Measurements from ENCODE around the gene SORBS2. TPM values are rescaled to one million over a fixed set of nuclear protein-coding genes. Genes with fewer than 3 reads are reported as not detected.

SORBS2 gene
- total RNA-seq, 1 experiment from 2014 or later = 0.34 TPM

DNA sequence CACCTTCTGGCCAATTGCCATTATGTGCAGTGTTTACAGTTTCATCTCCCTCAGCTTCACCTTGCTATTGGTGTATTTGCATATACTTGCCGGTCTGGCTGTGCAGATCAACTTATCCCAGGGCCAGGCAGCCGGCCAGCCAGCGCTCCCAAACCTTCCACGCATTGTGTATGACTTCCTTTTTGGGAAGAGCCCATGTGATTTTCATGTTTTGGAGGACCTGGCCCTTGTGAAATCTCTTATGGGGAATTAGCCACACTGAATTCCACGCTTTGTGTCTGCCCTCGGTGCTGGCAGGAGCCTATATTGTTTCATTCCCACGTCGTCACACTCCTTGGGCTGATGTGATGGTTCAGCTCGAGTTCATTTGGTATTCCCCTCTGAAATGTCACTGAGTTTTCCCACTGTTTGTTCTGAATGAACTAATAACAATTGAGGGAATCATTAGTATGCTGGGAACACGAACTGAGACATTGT lies 270.7 kb downstream of the SORBS2 start:
- DNase-seq (ENCODE audit: low read depth, low spot score) = no peak
- no peaks in the 10 kb centered on the region for H3K36me3 ChIP-seq (ENCODE audit: control insufficient read depth in 1 of 2, insufficient read depth in 2 of 2, low read length in 2 of 2)
- no peak overlapping the region for H3K27ac ChIP-seq (ENCODE audit: low read depth, low read length)
- no peaks in the 10 kb centered on the region for H4K20me1 ChIP-seq (ENCODE audit: insufficient read depth)
- H3K79me2 ChIP-seq (ENCODE audit: insufficient read depth, low read length) = no peaks in the 10 kb centered on the region
- H3K9ac ChIP-seq (ENCODE audit: low read length) = no peak overlapping the region
- H3K4me1 ChIP-seq (ENCODE audit: control insufficient read depth in 1 of 2, insufficient read depth in 2 of 2, low read length in 2 of 2) = no peaks in the 10 kb centered on the region
- no peak overlapping the region for H3K4me2 ChIP-seq (ENCODE audit: low read length)
- no peak overlapping the region for H3K4me3 ChIP-seq (replicated peaks in 1 of 2; ENCODE audit: low read depth in 1 of 2, low read length in 2 of 2)
- BruUV-seq (replicated peaks) = no TSS peak
- ChIA-PET RAD21 (ENCODE audit: low non-redundant PET in 1 of 2, low total read pairs in 2 of 2, uncharacterized antibody in 2 of 2, unreplicated experiment in 2 of 2) (no interaction called here), CTCF (no interaction called here), POLR2A (no interaction called here)
- intact Hi-C loops (cut with micrococcal nuclease) = no loop called here
- H3K27me3 ChIP-seq (ENCODE audit: insufficient read depth, low read length) = no peaks in the 10 kb centered on the region
- H3K9me3 ChIP-seq (ENCODE audit: control insufficient read depth in 1 of 2, insufficient read depth in 1 of 2, low read depth in 1 of 2, low read length in 2 of 2) = no peaks in the 10 kb centered on the region
- ATAC-seq = no peak
- H3K9me2 ChIP-seq (ENCODE audit: insufficient read depth) = no peaks in the 10 kb centered on the region
- H2AFZ ChIP-seq (ENCODE audit: low read depth, low read length, poor library complexity, severe bottlenecking) = no peak overlapping the region
- TF ChIP-seq JUND (IDR thresholded peaks at IDR 0.05) (no peak), CBX3 (IDR thresholded peaks at IDR 0.05; ENCODE audit: low read depth) (no peak), SP1 (IDR thresholded peaks at IDR 0.05; ENCODE audit: low read depth) (no peak), POLR2AphosphoS5 (IDR thresholded peaks at IDR 0.05; ENCODE audit: low read depth, low read length) (no peak), YY1 (IDR thresholded peaks at IDR 0.05; ENCODE audit: extremely low read depth, insufficient replicate concordance, low read depth, low read length) (no peak), TCF7L2 (IDR thresholded peaks at IDR 0.05; ENCODE audit: borderline replicate concordance, extremely low read depth, insufficient read depth, insufficient read length) (no peak), POLR2A (IDR thresholded peaks at IDR 0.05; ENCODE audit: borderline replicate concordance, extremely low read depth, insufficient read depth, insufficient read length) (no peak), FOSL1 (IDR thresholded peaks at IDR 0.05; ENCODE audit: low read depth) (no peak), SIN3A (IDR thresholded peaks at IDR 0.05; ENCODE audit: low read depth) (no peak), ZNF274 (IDR thresholded peaks at IDR 0.05; ENCODE audit: low read depth, low read length) (no peak), EZH2phosphoT487 (IDR thresholded peaks at IDR 0.05; ENCODE audit: borderline replicate concordance) (no peak)
- TF ChIP-seq, protein P1, sequence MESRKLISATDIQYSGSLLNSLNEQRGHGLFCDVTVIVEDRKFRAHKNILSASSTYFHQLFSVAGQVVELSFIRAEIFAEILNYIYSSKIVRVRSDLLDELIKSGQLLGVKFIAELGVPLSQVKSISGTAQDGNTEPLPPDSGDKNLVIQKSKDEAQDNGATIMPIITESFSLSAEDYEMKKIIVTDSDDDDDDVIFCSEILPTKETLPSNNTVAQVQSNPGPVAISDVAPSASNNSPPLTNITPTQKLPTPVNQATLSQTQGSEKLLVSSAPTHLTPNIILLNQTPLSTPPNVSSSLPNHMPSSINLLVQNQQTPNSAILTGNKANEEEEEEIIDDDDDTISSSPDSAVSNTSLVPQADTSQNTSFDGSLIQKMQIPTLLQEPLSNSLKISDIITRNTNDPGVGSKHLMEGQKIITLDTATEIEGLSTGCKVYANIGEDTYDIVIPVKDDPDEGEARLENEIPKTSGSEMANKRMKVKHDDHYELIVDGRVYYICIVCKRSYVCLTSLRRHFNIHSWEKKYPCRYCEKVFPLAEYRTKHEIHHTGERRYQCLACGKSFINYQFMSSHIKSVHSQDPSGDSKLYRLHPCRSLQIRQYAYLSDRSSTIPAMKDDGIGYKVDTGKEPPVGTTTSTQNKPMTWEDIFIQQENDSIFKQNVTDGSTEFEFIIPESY (IDR thresholded peaks at IDR 0.05; ENCODE audit: extremely low read depth, insufficient replicate concordance, low read length) = no peak
